ENCODE data around the gene MOK. TPM values are rescaled to one million over a fixed set of nuclear protein-coding genes. Genes with fewer than 3 reads are reported as not detected.
A peak's percentile ranks its signal among the peaks of the same experiment; 100 is the strongest.

The MOK gene
- total RNA-seq, 1 donor = 40.6 TPM

DNA sequence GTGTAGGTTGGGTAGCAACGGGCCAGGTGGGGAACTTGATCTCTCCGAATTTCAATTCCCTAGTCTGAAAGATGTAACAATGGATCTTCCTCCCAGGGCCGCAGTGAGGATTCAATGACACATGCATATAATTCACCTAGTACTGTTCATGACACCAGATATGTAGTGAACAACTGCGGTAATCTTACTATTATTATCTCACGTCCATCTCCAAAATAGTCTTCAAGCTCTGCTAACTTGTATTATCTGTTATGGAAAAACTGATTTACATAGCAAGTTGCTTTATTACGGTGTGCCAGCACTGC lies 26.4 kb downstream of the MOK start:
- DNase-seq (ENCODE audit: low read depth) = no peak
- H3K4me3 ChIP-seq (ENCODE audit: low read depth, low read length) = no peak overlapping the region
- TF ChIP-seq, protein P1, sequence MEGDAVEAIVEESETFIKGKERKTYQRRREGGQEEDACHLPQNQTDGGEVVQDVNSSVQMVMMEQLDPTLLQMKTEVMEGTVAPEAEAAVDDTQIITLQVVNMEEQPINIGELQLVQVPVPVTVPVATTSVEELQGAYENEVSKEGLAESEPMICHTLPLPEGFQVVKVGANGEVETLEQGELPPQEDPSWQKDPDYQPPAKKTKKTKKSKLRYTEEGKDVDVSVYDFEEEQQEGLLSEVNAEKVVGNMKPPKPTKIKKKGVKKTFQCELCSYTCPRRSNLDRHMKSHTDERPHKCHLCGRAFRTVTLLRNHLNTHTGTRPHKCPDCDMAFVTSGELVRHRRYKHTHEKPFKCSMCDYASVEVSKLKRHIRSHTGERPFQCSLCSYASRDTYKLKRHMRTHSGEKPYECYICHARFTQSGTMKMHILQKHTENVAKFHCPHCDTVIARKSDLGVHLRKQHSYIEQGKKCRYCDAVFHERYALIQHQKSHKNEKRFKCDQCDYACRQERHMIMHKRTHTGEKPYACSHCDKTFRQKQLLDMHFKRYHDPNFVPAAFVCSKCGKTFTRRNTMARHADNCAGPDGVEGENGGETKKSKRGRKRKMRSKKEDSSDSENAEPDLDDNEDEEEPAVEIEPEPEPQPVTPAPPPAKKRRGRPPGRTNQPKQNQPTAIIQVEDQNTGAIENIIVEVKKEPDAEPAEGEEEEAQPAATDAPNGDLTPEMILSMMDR (IDR thresholded peaks at IDR 0.05; ENCODE audit: insufficient read depth, low read length) = no peak

DNA sequence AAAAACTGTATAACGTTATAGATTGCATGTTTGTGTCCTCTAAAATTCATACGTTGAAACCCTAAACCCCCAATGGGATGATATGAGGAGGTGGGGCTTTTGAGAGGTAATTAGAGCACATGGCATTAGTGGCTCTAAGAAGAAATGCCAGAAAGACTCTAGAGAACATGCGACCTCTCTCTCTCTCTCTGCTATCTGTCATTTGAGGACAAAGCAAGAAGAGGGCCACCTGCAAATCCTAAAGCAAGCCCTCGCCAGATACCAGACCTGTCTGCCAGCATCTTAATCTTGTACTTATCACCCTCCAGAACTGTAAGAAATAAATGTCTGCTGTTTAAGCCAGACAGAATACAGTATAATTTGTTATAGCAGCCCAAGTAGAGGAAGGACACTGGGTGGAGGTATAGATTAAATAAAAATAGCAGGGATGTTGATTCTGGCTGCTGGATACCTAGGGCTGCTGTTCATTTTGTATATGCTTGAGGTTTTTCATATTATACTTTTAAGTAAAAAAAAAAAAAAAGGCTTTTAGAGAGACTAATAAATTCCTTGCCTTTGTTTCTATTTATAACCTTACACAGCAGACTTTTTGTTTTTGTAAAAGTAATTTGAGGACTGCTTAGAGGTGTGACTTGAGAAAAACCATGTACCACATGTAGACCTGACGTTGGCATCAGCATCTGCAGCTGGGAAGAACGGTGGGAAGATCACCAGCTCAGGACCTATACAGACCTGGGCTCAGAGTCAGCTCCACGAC lies 26.9 kb downstream of the MOK start:
- peak; percentile 48 for DNase-seq (ENCODE audit: low read depth)
- no peak overlapping the region for H3K4me3 ChIP-seq (ENCODE audit: low read depth, low read length)
- TF ChIP-seq, protein P1 (IDR thresholded peaks at IDR 0.05; ENCODE audit: insufficient read depth, low read length) = no peak

DNA sequence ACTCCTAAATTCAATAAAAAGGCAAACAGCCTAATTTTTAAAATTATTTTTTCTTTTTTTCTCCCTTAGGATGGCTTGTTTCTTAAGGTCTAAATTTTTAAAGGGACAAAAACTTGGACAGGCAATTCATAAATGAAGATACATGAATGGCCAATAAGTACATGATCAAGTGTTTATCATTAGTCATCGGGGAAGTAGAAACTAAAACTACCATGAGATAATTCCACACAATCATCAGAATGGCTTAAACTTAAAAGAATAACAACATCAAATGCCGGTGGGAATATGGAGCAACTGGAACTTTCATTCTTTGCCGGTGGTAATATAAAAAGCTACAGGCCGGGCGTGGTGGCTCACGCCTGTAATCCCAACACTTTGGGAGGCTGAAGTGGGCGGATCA lies 29.1 kb downstream of the MOK start:
- no peak overlapping the region for H3K4me3 ChIP-seq (ENCODE audit: low read depth, low read length)
- TF ChIP-seq, protein P1 (IDR thresholded peaks at IDR 0.05; ENCODE audit: insufficient read depth, low read length) = no peak
- DNase-seq (ENCODE audit: low read depth) = no peak

DNA sequence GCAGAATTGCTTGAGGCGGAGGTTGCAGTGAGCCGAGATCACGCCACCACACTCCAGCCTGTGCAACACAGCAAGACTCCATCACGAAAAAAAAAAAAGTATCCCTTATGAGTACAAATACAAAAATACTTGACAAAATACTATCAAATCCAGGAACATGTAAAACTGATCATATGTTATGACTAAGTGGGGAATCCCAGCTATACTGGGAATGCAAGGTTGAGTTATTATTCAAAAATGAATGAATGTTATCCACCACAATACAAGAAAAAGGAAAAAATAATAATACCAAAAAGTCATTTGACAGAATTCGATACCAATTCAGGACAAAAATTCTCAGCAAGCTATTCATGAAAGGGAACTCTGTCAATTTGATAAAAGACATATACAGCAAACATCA lies 32.6 kb downstream of the MOK start:
- no peak overlapping the region for H3K4me3 ChIP-seq (ENCODE audit: low read depth, low read length)
- TF ChIP-seq, protein P1 (IDR thresholded peaks at IDR 0.05; ENCODE audit: insufficient read depth, low read length) = no peak
- peak; percentile 57 for DNase-seq (ENCODE audit: low read depth)

DNA sequence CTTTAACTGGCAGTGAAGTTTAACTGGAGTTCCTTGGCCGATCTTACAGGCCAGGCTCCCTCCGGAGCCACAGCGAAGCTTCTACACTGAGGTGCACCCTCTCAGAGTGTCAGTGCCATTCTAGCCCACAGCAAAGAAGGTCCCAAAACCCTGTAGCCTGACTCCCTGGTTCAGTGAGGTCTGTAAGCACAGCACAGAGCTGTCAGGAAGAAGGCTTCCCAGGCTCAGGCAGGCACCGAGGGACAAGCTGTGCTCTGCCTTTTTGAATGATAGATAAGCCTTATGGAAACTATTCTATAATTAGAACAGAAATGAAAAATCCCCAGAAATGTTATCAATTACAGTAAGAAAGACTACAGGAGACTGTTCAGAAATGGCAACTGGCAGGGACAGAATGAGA lies 40.2 kb downstream of the MOK start:
- TF ChIP-seq, protein P1 (IDR thresholded peaks at IDR 0.05; ENCODE audit: insufficient read depth, low read length) = no peak
- DNase-seq (ENCODE audit: low read depth) = peak; percentile 44
- H3K4me3 ChIP-seq (ENCODE audit: low read depth, low read length) = no peak overlapping the region

DNA sequence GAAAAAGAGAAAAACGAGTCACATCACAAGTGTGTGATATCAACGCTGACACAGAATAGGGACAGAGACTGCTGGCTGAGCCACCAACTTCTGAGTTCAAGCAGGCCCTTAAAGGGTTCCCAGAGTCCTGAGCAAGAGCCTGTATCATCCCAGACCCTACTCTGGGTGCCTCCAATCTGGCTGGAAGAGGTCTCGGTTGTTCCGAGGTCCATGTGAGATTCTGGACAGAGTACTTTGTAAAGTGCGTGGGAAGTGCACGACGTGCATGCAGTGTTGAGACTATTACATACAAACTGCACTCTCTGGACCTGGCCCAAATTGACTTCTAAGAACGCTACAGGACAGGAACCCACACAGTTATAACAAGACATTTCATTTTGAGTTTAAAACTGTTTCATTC lies 40.6 kb downstream of the MOK start:
- DNase-seq (ENCODE audit: low read depth) = peak; percentile 65
- H3K4me3 ChIP-seq (ENCODE audit: low read depth, low read length) = no peak overlapping the region
- TF ChIP-seq, protein P1 (IDR thresholded peaks at IDR 0.05; ENCODE audit: insufficient read depth, low read length) = no peak

DNA sequence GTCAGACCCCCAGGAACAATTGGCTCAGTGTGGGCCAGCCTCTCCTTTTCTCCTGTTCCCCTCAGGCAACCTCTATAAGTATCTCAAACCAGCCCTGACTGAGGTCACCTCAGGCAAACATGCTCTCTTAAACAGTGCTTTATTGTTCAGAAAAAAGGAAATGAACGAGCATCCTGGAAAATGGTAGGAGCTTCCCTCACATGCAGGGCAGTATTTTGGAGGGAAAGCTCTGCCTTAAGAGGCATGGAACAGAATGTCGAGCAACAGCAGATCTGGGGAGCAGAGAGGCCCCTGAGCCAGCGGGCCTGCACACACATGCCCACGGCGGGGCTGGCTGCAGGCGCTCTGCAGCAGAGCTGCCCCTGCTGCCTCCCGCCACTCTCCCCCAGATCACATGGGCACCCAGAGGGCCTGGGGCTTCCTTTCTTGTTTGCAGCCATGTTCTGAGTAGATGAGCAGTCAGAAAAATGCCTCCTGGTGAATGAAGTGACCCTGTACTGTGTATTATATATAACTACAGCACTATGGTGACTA lies 42.0 kb downstream of the MOK start:
- H3K4me3 ChIP-seq (ENCODE audit: low read depth, low read length) = no peak overlapping the region
- TF ChIP-seq, protein P1 (IDR thresholded peaks at IDR 0.05; ENCODE audit: insufficient read depth, low read length) = no peak
- DNase-seq (ENCODE audit: low read depth) = peak; percentile 43
